DND-41 (cell line): ENCODE measurements around the gene BOD1L1.

Experiments
- CTCF ChIP-seq: IDR thresholded peaks from 2 replicates; pipeline ENCODE4 v1.5.1; 2012; ENCODE audit warnings: borderline replicate concordance, low read length, moderate library complexity, mild to moderate bottlenecking; ENCODE audit not compliant: poor library complexity, severe bottlenecking; ENCODE audit errors: extremely low read depth
- EZH2 ChIP-seq: IDR thresholded peaks from 3 replicates; pipeline ENCODE4 v1.6.1; 2012; ENCODE audit warnings: borderline replicate concordance, low read depth, mild to moderate bottlenecking, moderate library complexity, low read length, inconsistent platforms; ENCODE audit not compliant: severe bottlenecking

GRCh38 chr4:13642170-13642950, 14.8 kb upstream of the BOD1L1 start:
- TF ChIP-seq EZH2 = no peak
- TF ChIP-seq CTCF = no peak
